KG1 (cell line): ENCODE results near the gene ATP7B.

ENCODE experiments used
- DNase-seq: peaks from one replicate; lab custom pipeline; 2025; lab: John Stamatoyannopoulos, UW

ATP7B gene

DNA sequence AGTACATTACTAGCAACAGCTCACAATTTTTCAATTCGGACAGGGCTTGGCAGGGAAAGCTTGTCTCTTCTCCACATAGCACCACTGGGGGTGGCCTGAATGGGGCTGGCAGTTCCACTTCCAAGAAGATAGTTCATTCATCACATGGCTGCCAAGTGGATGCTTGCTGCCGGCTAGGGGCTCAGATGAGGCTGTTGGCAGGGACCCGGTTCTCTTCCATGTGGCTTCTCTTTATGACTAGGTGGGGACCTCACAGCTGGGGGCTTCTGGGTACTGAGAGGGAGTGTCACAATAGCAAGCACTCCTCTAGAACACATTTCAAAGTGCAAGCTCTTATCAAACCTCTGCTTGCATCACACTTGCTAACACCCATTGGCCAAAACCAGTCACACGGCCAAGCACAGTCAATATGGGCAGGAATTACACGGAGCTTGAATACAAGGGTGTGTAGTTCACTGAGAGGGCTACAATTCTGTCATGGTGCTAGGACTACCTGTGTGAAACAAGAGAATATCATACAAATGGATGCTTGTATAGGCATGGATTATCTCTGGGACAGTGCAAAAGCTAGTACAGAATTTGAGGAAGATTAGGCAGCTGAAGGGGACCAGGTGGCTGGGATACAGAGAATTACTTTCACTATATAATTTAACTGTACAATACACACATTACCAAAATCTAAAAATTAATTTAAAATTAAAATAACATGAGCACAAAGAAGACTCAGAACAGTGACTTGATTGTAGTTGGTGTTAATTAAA lies 32.3 kb downstream of the ATP7B start:
- DNase-seq, result no peak

DNA sequence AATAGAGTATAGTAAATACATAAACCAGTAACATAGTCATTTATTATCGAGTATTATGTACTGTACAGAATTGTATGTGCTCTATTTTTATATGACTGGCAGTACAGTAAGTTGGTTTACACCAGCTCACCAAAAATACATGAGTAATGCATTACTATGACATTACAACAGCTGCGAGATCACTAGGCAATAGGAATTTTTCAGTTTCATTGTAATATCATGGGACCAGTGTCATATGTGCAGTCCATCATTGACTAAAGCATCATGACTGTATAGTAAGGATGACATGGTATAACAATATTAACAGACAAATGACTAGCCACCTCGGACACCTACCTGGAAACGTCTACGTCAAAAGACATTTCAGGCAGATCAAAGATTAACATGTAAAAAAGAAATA lies 33.6 kb downstream of the ATP7B start:
- no peak for DNase-seq

DNA sequence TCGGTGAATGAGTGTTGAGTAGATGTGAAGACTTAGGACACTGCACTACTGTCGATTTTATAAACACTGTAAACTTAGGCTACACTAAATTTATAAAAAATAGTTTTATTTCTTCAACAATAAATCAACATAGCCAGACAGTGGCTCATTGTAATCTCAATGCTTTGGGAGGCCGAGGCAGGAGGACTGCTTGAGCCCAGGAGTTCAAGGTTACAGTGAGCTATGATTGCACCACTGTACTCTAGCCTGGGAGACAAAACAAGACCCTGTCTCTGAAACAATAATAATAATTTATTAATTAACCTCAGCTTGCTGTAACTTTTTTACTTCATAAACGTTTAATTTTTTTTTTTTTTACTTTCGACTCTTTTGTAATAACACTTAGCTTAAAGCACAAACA lies 34.4 kb downstream of the ATP7B start:
- no peak for DNase-seq

GRCh38 chr13:51976423-51976822 lies 34.8 kb downstream of the ATP7B start:
- DNase-seq, result no peak

DNA sequence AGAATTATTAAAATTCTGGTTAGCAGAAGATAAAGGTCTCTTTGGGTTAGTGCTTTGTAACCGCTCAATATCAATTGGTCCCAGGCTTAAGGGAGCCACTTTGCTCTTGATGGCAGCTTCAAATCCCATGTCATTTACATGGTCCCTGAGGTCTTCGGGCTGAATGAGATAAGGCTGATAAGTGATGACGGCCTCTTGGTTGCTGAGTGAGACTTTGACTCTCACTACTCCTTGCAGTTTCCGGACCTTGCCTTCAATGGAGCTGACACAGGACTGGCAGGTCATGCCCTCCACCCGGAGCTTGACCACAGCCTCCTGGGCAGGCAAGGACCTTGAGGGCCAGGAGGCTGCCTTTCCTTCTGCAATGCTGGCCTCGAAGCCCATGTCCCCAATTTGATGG lies 36.8 kb downstream of the ATP7B start:
- no peak for DNase-seq

GRCh38 chr13:51971520-51972426 lies 39.5 kb downstream of the ATP7B start:
- DNase-seq, result no peak

- no peak for DNase-seq
Measured at GRCh38 chr13:51970349-51970748, 40.9 kb downstream of the ATP7B start.

DNA sequence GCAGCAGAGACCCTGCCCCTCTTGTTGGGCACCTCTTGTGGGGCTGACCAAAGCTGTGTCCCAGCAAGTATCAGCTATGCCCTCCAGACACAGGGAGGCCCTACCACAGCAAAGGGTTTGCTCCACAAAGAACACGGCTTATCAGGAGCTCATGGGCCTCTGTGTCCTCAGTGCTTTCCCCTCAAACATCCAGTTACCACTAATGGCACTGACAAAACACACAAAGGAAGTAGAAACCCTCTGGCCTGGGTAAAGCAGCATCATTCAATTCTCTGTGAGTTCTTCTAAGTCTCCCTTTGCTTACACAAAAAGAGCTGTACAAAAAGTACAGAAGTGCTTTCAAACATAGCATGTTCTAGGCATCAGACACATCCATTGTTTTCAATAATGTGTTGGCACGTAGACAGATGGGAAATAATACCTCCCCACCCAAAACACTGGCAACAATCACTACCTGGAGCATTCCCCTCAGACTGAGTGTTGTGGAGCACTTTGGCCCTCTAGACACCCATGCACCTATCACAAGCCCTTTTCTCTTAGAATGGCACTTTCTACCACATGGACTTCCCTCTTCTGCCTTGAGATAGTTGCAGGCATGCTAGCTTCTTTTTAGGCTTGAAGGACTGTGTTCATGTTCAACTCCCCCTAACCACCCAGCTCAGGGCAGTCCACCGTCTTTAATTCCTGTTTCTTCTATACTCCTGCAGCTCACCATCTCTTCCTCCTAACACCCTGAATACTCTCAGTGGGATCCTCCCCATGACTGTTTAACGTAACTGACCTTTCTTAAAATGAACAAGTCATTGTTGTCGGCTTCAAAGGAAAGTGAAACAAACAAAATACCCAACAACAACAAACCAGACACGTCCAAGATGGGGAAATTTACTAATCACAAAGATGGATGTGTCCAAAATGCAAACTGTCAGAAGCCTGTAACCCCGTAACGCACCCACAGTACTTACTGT lies 43.5 kb downstream of the ATP7B start:
- no peak for DNase-seq

DNA sequence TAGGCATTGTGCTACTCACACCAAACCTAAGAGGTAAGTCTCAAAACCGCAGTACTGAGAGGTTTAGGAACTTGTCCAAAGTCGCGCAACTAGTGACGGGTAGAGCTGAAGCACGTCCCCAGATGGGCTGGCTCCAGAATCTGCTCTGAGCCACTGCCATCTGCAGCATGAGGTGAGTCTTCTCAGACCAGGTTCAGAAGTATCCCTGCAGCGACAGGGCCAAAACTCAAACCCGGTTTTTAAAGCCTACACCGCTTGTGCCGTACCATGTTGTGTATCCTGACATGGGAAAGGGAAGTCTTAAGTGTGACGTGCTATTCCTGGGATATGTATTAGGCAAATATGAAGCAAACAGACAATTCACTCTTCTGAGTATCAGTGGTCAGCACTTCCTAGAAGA lies 45.1 kb downstream of the ATP7B start:
- no peak for DNase-seq

DNA sequence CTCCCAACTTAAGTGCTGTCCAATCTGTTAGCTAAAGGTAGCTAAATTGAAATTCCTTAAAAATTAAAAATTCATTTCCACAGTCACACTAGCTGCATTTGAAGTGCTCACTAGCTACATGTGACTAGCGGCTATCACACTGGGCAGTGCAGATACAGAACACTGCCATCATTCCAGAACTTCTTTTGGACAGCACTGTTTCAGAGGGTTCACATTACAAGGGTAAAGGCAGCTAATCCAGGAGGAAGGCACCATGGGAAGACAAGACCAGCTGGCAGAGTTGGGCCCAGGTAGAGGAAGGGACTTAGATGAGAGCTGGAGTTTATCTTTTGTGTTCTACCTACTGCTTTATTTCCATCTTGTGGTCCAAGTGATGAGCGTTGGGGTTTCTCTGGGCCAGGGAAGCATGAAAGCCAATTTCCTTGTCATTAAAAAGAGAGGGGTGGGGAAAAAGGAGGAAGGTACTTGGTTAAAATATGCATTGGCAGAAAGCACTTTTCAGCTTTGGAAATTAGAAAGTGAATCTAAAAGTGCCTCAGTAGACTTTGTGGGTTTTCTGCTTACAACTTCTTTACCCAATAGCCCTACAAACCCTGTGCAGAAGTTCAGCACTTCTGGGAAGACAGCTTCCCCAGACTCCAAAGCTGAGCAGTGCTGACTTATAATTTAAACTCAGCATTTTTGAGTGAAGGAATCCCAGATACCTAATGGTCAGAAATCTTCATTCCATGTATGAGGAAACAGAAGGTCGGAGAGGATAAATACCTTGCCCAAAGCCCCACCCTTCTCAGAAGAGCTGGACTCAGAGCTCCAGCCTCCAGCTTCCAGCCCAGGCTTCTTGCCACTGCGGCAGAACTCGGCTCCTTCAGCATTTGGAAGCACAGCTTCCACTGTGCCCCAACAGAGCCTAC lies 49.5 kb downstream of the ATP7B start:
- DNase-seq, result no peak

DNA sequence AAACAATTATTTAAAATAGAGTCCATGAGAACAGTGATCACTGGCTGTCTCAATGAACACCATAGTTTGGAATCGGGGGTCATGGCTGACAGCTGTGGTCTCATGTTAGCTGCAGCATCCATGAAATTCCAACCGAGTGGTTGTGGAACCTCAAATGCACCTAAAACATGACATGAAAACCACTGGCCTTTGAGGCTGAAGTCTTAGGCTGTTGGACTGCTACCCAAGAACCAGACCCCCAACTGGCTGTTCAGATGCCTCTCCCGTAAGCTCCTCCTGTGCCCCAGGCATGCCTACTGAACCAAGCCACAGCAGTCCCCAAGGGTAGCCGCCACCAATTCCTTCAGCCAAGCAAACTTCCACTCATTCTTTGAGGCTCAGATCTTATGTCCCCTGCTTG lies 50.5 kb downstream of the ATP7B start:
- no peak for DNase-seq

- DNase-seq, result no peak
Measured at GRCh38 chr13:51959773-51960172, 51.5 kb downstream of the ATP7B start.

GRCh38 chr13:51958217-51958547 lies 53.1 kb downstream of the ATP7B start:
- DNase-seq, result no peak

GRCh38 chr13:51957377-51958216 lies 53.7 kb downstream of the ATP7B start:
- DNase-seq, result no peak

- no peak for DNase-seq
Measured at GRCh38 chr13:51956717-51957116, 54.5 kb downstream of the ATP7B start.

- no peak for DNase-seq
Measured at GRCh38 chr13:51955816-51956603, 55.2 kb downstream of the ATP7B start.

- DNase-seq, result no peak
Measured at GRCh38 chr13:51955281-51955771, 55.9 kb downstream of the ATP7B start.

DNA sequence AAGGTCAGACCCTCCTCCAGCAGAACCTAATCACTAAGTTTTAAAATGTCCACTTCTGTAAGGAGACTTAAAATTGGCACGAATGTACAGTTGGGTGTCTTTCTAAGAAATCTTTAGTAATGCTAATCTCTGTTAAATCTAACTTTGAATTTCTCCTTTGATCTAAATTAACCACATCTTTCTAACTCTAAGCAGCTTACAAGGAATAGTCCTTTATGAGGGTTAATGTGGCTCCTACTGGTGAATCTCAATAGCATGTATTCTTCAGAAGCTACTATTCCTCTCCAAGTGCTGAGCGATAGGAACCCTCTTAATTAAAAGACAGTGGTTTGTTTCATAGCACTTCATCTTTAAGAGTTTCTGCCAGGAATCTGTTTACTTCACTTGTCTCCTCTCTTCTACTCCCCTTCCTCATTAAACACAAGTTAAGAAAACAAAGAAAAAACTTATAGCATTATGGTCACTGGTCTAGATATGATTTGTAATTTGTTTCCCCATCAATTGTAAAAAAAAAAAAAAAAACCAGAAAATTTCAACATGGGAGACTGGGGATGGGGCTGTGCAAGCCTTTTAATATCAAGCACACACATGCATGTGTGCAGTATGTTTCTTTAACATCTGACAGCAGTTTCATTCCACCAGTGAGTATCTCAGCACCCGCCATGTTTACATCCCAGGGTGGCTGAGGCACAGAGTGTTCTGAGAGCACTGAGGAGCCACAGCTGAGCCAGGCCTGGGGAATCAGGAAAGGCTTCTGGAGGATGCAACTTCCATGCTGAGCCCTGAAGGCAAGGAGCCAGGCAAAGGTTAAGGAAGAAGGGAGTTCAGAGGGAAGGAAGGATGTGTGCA lies 57.7 kb downstream of the ATP7B start:
- no peak for DNase-seq
